Purkinje cell (primary cell): ENCODE measurements around the gene TRIM47. TPM values are rescaled to one million over a fixed set of nuclear protein-coding genes. Genes with fewer than 3 reads are reported as not detected.

ENCODE experiments used
- polyA plus RNA-seq: library from polyadenylated mRNA; unstranded; fragments of >200 nt; fragmentation: Nextera tagmentation; gene quantifications from 2 replicates; pipeline ENCODE4 v1.2.1, GENCODE V29; 2014

Gene TRIM47, protein sequence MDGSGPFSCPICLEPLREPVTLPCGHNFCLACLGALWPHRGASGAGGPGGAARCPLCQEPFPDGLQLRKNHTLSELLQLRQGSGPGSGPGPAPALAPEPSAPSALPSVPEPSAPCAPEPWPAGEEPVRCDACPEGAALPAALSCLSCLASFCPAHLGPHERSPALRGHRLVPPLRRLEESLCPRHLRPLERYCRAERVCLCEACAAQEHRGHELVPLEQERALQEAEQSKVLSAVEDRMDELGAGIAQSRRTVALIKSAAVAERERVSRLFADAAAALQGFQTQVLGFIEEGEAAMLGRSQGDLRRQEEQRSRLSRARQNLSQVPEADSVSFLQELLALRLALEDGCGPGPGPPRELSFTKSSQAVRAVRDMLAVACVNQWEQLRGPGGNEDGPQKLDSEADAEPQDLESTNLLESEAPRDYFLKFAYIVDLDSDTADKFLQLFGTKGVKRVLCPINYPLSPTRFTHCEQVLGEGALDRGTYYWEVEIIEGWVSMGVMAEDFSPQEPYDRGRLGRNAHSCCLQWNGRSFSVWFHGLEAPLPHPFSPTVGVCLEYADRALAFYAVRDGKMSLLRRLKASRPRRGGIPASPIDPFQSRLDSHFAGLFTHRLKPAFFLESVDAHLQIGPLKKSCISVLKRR
- polyA plus RNA-seq: 3.8 and 5.3 TPM in 2 replicates

DNA sequence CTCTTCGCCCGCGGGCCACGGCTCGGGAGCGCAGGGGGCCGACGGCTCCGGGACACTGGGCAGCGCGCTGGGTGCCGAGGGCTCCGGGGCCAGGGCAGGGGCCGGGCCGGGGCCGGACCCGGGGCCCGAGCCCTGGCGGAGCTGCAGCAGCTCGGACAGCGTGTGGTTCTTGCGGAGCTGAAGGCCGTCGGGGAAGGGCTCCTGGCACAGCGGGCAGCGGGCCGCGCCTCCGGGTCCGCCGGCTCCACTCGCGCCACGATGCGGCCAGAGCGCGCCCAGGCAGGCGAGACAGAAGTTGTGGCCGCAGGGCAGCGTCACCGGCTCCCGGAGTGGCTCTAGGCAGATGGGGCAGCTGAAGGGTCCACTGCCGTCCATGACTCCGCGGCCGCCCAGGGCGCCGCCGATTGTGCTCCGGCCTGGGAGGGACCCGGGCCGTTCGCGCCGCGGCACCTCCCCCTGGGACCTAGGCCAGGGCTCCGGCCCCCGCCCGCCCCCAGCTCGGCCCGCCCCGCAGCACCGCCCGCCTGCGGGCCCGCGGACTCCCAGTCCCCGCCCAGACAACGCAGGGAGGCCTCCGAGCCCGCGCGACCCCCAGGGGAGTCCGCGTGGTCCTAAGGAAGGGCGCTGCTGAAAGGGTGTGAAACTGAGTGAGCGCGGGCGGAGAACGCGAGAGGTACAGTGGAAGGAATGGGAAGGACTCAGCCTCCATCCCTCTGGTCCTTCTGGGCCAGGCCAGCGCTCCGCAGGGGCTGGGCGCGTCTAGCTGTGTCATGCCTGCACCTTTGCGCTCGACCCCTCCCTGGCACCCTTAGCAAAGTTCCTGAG, at the start of gene TRIM47:
Gene TRIM47, minus strand, starts transcription at position 408 of the 825 bp plus-strand sequence. Its CDS starts 33 bp downstream, at position 375.

DNA sequence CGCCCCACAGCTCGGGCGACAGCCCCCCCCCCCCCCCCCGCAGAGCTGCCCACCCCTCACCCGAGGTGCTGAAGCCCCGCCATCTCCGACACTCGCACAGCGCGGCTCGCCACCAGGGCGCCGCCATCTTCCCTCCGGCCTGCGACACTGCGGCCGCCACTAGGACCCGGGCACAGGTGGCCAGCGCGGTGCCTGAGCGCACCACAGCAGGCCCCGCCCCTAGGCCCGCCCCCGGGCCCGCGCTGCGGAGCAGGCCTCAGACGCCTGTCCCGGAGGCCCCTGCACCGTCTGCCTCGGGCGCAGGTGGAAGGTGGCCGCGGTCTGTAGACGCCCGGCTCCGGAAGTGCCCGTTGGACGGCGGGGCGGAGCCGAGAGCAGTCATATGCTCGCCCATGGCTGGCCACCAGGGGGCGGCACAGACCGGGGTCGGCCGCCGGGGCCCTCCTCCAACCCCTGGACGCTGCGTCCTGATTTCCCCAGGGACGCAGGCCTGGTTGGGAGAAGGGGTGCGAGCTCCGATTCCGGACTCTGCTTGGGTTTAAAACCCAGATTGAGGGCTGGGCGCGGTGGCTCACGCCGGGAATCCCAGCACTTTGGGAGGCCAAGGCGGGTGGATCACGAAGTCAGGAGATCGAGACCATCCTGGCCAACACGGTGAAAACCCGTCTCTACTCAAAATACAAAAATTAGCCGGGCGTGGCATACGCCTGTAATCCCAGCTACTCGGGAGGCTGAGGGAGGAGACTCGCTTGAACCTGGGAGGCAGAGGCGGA, 26.6 kb upstream of the TRIM47 start, which contains the start of gene MRPL38:
Gene MRPL38, minus strand, starts transcription at position 136 of the 773 bp plus-strand sequence. Its CDS starts 9 bp downstream, at position 127.

DNA sequence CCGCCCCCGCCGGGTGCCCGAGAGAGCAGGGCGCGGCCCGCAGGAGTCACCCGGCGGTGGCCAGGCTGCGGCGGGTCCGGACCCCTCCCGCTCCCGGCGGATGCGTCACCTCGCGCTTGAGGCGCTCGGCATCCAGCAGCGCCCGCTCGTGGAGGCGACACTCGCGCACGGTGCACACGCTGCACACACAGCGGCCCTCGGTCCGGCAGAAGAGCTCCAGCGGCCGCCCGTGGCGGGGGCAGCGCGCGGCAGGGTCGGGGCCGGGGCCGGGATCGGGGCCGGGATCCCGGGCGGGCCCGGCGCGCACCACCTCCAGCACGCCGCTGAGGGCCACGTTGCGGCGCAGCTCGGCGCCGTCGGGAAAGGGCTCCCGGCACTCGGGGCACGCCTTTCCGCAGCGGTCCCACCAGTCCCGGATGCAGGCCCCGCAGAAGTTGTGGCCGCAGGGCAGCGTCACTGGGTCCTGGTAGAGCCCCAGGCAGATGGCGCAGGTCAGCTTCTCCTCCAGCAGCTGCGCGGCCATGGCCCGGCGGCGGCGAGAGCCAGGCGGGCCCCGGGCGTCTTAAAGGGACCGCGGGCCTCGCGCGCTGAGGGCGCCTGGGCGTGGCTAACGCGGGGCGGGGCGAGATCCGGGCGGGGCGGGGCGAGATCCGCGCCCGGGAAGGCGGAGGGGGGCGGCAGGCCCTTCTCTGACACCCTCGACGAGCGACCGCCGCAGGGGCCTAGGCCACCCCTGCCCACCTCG, 18.2 kb upstream of the TRIM47 start, which contains the start of gene TRIM65:
Gene TRIM65, minus strand, starts transcription at position 537 of the 745 bp plus-strand sequence. Its CDS starts 14 bp downstream, at position 523.

DNA sequence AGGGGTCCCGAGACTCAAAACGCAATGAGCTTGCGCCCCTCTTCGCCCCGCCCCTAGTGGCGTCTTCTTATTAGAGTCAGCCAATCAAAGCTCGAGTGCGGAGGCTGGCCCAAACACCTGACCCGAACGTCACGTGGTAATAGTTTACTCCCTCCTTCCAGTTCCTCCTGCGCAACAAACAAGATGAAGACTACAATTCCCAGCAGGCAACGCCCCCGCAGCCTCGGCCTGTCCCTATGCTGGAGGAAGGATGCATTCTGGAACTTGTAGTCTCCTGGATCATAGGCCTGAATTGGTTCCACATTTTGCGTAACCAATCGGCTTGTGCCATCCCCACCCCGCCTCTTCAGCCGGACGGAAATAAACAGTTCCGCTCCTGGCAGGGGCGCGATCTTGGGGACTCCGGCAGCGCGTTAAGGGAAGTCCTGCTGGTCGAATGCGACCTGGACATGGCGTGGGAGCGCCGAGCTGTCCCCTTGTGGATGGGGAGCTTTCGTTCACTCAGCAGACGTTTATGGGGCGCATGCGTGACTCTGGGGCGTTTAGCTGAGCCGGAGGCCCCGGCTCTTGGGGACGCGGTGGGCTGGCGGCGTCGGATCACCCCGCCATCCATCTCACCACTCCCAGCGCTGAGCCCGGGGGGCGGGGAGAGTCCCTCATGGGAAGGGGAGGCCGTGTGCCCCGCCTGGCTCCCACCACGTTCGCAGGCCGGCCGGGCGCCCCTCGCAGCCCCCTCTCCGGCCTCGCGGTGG, 22.9 kb downstream of the TRIM47 start, which contains the start of gene WBP2:
Gene WBP2, minus strand, starts transcription at position 26 of the 752 bp plus-strand sequence. CDS start 38 bp downstream, outside the sequence.

DNA sequence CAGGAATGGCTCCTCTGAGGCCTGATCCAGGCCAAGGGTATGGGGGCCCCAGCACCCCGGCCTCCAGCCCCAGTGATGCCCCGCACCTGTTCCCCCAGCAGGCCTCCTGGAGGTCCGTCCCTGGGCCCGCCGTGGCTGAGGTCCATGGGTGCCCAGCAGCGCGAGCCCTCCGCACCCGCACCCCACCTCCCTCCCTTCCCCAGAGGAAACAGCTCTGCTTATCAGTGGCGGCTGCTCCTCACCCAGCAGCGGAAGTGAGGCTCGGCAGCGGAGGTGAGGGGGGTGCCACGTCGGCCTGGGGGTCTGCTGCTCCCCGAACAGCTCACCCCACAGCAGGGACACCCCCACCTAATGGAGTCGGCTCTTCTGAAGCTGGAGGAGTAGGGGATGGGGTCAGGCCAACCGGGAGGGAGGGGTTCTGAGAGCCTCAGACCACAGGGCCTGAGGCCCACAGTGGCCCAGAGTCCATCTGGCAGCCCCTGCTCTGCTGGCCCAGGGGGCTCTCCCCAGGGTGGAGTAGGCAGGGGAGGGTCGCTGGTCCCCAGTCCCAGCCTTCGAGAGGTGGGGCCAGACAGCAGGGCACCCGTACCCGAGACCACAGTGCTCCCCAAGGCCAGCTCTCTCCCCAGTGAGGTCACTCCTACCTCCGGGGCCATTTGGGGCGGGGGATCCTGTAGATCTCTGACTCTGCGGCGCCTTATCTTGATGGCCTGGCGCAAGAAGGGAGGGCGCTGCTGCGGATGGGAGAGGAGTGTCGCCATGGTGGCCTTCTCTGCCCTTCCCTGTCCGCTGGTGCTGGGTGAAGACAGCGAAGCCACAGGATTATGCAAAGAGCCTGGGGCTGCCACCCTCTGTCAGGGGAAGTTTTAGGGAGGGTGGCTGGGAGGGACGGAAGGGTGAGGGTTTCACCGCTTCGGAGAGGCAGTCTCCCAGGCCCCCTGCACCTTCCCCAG, 34.5 kb downstream of the TRIM47 start, which contains the start of gene UNC13D:
Gene UNC13D, minus strand, starts transcription at position 828 of the 953 bp plus-strand sequence. Its CDS starts 67 bp downstream, at position 761.

Other genes with a start within 250 kb of the TRIM47 start
- not detected in 2 replicates for gene SMIM5, start 245.1 kb downstream of the TRIM47 start, polyA plus RNA-seq
- 8.6 and 9.0 TPM in 2 replicates for gene RECQL5, start 211.4 kb downstream of the TRIM47 start, polyA plus RNA-seq
- 84.6 and 108 TPM in 2 replicates for gene SAP30BP, start 211.2 kb downstream of the TRIM47 start, polyA plus RNA-seq
- not detected in 2 replicates for gene ITGB4, start 157.1 kb downstream of the TRIM47 start, polyA plus RNA-seq
- 1.1 TPM in 1 of 2 replicates, not detected in the other for gene GALK1, start 113.4 kb downstream of the TRIM47 start, polyA plus RNA-seq
- 1.2 TPM in 1 of 2 replicates, not detected in the other for gene UNK, start 93.8 kb downstream of the TRIM47 start, polyA plus RNA-seq
- gene UNC13D, start 34.2 kb downstream of the TRIM47 start, polyA plus RNA-seq: not detected in 2 replicates
- gene WBP2, start 23.2 kb downstream of the TRIM47 start, polyA plus RNA-seq: 16.8 and 30.4 TPM in 2 replicates
- not detected in 2 replicates for gene TRIM65, start 18.4 kb upstream of the TRIM47 start, polyA plus RNA-seq
- gene MRPL38, start 26.3 kb upstream of the TRIM47 start, polyA plus RNA-seq: 22.6 and 30.0 TPM in 2 replicates
- 0.46 and 0.71 TPM in 2 replicates for gene FBF1, start 62.5 kb upstream of the TRIM47 start, polyA plus RNA-seq
- gene ACOX1, start 100.6 kb upstream of the TRIM47 start, polyA plus RNA-seq: 16.2 and 18.6 TPM in 2 replicates
- 3.4 and 10.1 TPM in 2 replicates for gene TEN1, start 100.7 kb upstream of the TRIM47 start, polyA plus RNA-seq
- gene CDK3, start 122.3 kb upstream of the TRIM47 start, polyA plus RNA-seq: 0.29 and 1.8 TPM in 2 replicates
- 0.39 TPM in 1 of 2 replicates, not detected in the other for gene EVPL, start 148.7 kb upstream of the TRIM47 start, polyA plus RNA-seq
- gene SRP68, start 193.9 kb upstream of the TRIM47 start, polyA plus RNA-seq: 26.4 and 28.5 TPM in 2 replicates
- 0.41 TPM in 1 of 2 replicates, not detected in the other for gene GALR2, start 196.2 kb upstream of the TRIM47 start, polyA plus RNA-seq
- gene ZACN, start 200.6 kb upstream of the TRIM47 start, polyA plus RNA-seq: 0.20 and 0.42 TPM in 2 replicates
- gene EXOC7, start 225.2 kb upstream of the TRIM47 start, polyA plus RNA-seq: 21.9 and 24.2 TPM in 2 replicates